Activated T-cell treated with anti-CD3 and anti-CD28 coated beads, Interleukin-2, amount 50 U/mL, for 48 hours (primary cell): ENCODE results near the gene C6orf132.

Experiments
- DNase-seq, 2 experiments: peaks; one replicate each; pipeline ENCODE4 v3.0.0-alpha.2; 2020

The C6orf132 gene

DNA sequence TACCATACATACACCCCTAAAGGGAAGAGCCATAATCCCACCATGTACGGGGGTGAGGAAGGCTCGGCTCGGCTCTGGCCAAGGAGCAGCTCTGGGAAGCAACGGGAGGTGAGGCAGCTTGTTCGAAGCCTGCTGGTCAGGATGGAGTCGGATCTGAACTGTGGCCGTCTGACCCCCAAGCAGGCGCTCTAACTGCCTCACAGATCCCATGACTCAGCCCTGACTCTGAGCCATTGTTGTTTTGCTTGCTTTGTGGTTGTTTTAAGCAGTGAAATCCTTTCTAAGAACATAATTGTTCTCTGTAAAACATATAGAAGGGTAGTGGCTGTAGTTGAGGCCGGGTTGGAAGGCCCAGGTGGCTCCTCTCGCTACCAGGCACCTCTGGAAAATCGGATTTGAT lies 10.9 kb downstream of the C6orf132 start:
- no peak for DNase-seq

DNA sequence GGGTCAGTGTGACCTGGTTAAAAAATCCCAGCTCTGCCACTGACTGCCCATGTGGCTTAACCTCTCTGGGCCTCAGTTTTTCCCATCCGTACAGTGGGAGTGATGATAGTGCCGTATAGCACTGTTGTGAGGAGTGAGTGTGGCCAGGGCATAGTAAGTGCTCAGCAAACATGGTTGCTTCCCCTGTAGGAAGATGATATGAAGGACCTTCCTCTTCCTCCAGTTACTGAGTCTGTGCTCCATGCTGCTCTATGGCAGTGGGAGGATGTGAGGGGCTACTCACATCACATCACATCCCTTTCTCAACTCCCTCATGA lies 13.1 kb downstream of the C6orf132 start:
- no peak for DNase-seq

DNA sequence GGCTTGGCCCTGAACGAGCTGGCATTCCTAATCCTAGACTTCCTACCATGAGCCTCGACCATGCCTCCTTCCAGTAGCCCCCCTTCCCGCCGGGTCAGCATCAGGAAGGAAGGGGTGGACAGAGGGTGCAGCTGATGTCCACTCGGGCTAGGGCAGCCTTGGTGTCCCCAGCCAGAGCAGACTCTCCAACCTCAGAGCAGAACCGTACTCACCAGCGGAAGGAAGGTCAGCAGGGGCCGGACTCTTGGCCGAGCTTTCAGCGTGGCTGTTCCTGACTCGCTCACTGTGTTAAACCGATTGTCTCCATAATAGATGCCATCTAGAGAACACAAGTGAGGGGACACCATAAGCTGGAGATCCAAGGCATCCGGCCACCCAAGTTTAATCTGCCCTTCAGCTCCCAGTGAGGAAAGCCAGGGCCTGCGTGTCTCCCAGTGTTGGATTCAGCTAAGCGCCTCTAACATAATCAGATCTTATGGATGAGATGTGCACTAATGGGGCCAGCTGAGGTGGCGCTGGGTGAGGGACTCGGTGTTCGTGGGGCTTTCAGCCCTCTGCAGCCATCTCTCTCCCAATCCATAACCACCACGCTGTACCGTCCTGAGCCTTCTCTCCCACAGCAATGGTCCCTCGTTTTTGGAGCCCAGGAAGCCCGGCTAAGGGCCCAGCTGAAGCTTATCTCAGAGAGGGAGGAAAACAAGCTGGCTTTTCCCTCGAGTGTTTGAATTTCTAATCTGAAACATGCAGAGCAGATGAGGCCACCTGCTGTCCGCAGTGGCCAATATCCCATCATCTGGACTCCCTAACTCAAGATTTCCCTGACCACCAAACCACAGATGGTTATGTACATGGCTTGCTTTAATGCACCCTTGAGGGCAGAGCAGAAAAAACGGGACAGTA lies 13.7 kb downstream of the C6orf132 start:
- no peak for DNase-seq

DNA sequence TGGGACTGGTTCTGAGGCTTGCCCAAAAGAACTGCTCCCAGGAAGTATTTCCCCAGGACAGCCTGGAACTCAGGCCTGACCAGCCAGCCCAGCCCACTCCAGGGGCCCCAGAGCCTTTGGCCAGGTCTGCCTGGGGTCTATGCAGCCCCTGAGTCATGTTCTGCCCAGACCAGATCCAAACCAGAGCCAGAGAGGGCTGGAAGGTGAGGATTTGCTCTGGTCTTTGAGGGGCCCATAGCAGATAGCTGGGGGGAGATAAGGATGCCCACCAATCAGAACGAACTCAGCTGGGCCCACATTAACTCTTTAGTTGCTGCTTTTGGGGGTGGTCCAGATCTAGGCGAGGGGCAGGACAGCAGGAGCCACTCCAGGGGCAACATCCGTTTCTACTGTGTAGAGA lies 16.8 kb downstream of the C6orf132 start:
- no peak for DNase-seq

DNA sequence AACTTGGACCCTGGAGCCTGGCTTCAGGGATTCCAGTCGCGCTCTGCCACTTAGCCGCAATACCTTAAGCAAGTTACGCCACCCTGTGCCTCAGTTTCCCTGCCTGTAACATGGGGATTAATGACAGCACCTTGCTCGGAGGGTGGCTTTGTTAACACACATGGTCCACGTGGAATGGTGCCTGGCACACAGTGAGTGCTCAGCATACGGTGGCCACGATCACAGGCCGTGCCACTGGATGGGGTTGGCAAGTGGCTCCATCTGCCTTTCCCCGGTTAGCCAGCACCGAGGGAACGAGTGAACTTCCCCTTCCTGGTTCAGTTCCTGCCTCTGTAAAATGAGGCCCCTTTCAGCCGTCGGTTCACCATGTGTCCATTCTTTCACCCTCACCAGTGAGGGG lies 17.2 kb downstream of the C6orf132 start:
- no peak for DNase-seq

DNA sequence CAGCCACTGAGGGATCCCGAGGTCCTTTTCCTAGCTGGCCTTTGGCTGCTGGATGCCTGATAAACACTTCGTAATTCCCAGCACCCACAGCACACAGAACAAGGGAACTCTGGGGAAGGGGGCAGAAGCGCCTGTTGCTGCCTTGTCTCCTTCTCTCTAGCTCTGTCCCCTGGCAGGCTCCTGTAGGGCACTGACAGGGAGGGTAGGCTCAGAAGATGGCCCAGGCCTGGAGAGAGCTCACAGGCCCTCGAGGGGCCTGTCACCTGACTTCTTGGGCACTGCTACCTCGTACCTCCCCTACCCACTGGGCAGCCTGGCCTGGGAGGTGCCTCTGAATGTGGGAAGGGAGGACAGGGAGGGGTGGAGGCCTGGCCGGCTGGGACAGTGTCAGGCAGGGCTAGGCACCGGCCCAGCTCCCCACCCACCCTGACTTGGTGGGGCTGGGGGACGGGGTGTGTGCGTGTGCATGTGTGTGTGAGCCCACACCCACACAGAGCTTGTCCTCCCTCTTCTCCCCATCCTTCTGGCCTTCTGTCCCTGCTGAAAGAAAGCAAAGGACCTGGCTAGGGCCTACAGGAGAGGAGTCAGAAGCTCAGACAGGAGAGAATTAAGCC lies 18.1 kb downstream of the C6orf132 start:
- DNase-seq, result no peak

DNA sequence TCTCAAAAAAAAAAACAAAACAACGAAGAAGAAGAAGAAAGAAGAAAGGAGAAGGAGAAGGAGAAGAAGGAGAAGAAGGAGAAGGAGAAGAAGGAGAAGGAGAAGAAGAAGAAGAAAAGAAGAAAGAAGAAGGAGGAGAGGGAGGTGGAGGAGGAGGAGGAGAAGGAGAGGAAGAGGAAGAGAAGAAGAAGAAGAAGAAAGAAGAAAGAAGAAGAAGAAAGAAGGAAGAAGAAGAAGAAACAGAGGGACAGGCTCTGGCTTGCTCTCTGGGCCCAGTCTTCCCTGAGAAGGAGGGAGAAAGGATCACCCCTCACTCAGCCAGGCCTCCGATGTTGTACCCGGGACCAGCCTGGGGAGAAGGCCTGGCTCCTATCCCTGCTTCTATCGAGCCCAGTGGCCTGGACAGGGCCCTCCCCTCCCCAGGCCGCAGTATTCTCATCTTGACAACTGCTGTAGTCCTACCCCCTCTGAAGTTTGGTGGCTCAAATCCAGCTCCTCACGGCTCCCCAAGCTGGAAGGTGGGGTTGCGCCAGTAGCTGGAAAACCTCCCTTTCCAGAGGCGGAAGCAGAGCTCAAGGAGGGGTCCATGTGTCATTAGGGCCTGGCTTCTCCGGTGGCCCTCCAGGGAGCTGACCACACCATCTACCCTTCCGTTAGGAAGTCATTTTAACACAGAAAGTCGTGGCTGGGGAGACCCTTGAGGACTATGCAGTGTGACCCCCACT lies 18.9 kb downstream of the C6orf132 start:
- DNase-seq, result no peak

DNA sequence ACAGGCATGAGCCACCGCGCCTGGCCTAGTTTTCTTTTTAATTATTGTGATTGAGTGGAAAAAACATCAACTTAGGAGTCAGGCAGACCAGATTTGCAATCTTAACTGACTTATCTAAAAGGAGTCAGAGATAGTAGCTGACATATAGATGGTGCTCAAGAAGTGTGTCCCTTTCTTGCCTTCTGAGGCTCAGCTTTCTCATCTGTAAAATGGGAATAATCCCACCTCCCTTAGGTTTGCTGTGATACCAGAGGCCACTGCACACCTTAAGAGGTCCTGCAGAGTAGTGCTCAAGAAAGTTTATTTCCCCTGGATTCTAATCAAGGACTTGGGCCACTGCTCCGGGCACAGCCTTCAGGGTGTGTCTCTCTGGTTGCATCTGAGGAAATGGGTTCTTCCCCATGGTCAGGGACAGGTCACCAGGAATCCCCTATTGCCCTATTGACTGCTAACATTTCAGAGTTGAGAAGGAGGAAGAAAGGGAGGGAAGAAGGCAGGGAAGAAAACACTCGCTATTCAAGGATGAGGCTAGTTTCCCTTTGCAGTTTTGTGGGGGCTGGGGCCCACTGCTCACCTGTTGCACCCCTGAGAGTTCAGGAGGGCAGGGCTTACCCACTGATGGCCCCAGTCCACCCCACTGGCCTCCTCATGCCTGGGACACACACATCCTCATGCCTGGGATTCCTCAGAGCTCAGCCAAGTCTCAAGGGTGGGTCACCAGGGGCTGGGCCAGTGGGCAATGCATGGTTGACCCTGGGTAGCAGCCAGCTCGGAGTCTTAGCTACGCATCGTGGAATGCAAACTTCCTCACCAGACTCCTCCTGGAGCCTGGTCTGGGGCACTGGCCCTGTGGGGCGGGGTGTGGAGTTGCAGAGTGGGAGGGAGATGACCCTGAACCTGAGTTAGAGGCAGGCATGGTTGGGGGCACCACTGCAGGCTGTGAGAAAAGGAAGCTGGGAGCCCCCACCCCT lies 21.2 kb downstream of the C6orf132 start:
- no peak for DNase-seq

DNA sequence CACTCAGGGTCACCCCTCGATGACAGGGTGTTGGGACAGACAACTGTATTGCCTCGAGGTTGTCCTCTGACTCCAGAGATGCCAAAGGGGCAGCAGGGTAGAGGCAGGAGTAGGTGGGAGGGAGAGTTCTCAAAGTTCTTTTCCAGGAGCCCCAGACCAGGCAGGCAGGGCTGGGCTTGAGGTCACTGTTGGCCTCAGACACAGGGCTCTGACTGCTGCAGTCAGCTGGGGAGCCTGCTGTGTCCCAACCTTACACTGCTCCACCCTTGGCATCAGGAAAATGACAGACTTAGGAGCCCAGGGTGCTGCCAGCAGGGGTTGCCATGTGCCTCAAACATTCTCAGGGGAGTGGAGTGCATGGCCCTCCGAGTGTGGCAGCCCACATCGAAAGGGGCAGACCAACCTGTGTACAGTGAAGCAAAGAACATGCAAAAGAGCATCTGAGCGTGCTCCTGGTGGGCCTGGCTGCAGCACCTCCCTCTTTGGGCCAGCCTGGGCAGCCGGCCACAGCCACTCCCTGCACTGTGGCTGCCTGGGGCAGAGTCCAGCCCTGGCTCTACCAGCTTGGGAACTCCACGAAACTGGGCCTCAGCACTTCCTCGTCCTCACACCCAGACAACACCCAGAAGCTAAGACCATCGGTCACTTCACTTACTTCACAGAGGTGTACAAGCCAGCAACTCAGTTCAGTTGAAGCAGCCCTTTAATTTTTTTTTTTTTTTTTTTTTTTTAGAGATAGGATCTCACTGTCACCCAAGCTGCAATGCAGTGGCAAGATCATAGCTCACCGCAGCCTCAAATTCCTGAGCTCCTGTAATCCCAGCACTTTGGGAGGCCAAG lies 24.0 kb downstream of the C6orf132 start:
- no peak for DNase-seq

DNA sequence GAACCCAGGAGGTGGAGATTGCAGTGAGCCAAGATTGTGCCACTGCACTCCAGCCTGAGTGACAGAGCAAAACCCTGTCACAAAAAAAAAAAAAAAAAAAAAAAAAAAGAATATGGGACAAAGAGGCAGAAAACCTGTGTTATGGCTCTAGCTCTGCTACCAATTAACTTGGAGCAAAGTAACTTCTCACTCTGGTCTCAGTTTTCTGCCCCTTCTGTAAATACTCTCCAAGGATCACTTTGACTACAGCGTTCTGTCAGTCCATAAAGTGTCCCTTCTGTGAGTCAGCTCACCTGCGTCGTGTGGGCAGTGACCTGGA lies 24.6 kb downstream of the C6orf132 start:
- no peak for DNase-seq

DNA sequence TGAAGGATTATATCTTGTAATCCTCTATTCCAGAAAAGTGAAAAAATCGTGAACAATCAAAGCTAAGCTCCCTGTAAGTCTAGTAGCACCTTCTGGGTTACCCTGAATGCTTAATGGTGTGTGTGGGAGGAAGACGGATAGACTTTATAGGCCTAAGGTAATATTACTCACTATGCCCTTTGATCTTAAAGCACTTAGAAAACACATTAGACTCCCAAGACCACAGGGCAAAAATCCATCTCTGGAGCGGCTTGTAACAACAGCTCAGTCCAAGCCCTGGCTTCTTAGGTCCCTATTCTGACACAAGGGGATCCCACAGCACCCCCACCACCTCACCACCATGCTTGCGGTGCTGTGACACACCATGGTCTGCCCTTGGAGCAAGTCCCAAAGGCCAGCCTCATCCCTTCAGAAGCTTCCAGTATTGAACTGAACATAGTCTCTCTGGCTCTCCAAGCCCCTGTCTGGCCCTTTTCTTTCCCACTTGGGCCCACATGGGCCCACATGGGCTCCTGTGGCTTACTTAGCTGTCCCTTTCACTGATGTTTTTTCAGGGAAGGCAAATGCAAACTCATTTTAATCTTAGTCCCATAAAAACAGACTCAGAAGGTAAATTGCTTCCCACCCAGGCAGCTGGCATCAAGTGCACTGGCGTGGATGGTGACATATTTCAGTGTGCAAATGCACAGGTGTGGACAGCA lies 28.3 kb downstream of the C6orf132 start:
- DNase-seq, result no peak

DNA sequence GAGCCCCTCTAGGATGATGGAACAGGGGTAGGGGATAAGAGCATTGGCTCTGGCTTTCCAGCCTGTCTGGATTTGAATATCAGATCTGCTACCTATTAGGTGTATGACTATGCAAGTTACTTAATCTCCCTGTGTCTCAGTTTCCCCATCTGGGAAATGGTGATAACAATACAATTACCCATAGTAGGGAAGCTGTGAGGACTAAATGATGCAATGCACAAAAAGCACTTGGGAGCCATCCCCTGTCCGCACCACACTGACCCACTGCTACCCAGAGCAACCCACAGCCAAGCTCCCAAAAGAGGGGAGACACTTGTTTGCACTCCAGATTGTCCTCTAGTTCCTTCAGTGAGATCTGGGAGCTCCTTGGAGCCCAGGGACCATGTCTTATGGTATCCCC lies 30.1 kb downstream of the C6orf132 start:
- DNase-seq, result no peak

DNA sequence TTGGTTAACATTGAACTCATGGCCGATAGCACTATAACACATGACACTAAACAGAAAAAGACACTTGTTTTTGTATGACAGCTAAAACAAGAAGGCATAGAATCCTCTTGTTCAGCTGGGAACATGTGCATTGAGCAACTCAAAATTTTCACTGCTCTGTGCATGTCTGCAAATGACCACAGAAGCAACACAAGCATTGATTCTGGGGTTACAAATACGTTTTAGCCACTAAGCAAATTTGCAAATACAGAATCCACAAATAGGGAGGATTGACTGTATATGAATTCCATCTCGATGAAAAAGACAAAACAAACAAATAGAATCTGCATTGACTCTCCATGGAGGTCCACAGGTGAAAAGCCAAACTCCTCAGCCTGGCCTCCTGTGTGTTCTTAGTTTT lies 31.7 kb downstream of the C6orf132 start:
- no peak for DNase-seq

DNA sequence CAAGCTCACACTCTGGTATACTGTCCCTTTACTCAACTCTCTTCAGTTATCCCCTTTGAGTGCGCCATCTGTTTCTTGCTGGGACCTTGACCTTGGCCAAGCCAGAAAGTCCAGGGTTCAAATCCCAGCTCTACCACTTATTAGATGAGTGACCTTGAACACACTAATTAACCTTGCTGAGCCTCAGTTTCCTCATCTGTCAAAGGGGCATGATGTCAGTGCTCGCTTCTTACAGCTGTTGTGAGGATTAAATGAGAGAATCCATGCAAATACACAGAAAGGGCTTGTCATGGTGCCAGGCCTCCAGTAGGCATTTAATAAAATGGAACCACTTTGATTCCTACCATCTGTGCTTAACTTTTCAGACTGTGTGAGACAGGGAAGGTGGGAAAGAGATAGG lies 34.3 kb downstream of the C6orf132 start:
- DNase-seq, result no peak

DNA sequence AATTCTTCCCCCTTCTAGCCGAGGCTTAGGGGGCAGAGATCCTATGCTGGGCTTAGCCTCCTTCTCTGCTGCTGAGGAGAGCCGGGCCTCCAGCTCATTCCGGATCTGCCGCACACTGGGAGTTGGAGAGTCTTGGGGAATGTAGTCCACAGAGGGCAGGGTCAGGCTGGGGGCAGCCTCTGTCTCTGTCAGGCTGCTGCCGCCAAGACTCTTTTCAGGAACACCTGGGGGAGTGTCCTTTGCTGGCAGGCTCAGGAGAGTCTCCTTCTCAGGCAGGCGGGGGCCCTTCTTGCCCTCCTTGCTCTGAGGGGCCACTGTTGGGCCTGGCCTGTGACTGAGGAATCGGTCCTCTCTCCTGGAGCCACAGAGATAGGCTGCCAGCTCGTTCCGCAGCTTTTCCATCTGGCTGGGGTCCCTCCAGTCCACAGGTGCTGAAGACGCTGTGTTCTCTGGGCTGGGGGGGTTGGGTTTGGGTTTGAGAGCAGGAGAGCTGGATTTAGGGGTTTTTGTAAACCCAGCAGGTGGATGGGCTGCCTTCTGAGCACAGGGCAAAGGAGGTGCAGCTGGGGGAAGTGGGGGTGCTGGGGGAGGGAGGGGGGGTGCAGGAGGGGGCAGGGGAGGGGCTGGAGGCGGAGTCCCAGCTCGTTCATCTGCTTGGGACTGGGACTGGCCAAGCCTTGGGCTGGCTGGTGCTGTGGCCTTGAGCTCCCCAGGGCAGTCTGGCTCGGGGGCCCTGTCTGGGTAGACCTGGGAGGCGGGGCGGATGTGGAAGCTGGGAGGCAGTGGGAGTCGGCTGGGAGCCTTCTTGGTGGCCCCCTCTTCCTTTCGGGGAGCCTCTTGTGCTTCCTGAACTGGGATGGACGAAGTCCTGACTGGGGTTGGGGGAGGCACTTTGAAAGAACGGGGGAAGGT lies 36.1 kb downstream of the C6orf132 start:
- no peak for DNase-seq

DNA sequence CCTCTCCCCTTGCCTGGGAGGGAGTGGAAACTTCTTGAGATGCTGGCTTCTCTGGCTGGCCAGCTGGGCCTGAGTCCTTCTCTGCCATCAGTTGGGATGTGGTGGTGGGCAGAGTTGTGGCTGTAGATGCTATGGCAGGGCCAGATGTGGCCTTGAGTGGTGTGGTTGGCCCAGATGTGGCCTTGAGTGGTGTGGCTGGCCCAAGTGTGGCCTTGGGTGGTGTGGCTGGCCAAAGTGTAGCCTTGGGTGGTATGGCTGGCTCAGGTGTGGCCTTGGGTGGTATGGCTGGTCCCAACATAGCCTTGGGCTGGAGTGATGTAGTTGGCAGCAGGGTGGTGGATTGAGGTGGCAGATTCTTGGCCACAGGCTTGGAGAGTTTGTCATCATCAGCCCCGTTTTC lies 36.7 kb downstream of the C6orf132 start:
- no peak for DNase-seq

DNA sequence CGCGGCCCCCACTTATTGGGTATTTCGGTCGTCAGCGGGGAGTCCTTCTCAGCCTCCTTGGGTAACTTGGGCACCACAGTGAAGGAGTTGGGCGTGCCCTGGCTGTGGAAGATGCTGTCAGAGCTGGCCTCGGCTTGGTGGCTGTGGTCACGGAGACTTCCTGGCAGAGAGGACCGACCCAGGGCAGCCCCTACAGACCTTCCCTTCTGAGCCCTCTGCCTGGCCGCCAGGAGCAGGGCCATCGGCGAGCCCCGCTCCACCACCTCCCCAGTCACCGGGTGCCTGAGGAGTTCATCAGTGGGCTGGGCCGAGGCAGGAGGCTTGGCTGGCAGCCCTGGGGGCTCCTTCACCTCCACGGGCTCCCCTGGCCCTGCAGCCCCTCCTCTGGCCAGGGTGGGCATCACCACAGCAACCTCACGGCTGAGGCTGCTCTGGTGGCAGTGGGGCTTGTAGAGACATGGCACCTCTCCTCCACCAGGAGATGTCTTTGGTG lies 37.2 kb downstream of the C6orf132 start:
- peak in 1 of 2 experiments; percentile 32 for DNase-seq

DNA sequence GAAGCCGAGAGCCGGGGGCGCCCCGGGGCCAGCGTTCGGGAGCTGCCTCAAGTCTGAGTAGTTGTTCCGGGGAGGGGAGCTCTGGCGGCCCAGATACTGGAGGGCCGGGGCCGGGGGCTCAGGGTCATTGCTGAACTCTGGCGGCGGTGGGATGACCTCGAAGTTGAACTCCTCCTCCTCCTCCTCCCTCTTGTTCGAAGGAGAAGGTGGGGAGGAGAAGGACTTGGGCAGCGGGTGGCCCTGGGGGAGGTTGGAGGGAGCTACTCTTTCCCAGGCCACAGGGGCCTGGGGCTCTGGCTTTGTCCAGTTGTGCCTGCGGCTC lies 37.7 kb downstream of the C6orf132 start:
- no peak for DNase-seq

DNA sequence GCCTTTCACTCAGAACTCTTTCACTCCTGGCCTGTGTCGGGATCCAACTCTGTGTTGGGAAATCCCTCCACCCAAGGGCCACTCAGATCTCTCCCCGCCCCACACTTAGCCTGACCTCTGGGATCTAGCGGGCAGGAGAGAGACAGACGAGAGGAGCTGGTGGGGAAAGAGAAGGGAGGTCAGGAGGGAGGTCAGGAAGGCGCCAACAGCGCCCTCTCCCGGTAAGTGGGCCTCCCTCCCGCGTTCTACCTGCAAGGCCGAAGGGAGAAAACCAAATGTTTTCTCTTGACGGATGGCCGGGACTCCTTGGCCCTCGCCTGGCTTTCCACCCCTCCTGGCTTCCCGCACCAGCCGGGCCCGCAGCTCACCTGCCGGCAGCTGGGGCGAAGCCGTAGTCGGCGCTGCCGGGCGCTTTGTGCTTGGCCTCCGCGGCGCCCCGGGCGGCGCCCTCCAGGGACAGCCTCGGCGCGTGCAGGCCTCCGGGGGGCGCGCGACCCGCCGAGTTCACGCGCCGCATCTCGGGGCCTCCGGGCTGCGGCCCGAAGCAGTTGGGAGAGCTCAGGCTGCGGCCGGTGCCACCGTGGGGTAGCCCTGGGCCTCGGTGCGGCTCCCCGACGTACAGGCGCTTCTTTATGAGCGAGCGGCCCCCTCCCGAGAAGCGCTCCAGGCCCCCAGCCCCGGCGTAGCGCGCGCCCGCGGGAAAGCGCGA lies 38.2 kb downstream of the C6orf132 start:
- DNase-seq, result peak; percentile 88 to 90

DNA sequence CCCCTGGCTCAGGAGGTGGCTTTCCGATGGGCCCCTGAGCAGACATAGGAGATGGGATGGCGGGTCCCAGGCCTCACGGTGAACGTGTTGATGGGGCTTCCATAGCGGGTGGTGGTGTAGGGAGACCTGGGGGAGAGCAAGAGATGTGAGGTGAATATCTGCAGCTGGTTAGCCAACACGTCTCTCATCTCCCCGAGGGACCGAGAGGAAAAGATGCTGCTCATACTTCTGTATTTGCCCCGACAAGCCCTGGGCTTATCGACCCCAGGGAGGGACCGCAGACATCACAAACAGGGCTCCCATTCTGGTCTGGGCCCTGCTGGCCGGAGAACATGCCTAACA lies 38.7 kb downstream of the C6orf132 start:
- no peak for DNase-seq
